ENCODE measurements around the gene SRC.

Gene SRC

DNA sequence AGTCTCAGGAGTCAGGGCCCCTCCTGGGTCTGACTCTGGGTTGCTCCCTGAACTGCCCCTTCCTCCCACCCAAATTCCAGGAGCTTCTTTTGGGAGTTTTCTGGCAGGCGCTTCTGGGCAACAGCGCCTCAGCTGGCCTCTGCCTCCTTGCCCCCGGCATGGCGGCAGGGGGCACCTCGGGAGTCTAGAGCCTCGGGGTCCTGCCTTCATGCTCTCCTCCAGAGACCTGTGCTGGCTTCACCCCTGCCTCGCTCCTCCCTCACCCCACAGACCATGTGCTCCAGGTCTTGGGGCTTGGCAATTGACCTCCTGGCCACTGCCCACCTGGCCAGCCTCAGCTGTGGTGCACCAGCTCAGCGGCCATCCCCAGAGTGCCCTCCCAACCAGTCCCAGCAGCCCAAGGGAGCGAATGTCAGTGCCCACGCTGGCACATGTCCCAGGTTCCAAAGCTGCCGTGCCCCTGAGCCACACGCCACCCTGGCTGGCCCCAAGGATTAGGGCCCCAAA is 43.4 kb downstream of the SRC start:
- no peak for ATAC-seq
- TF ChIP-seq ZNF565 (CRISPR knock-in tag; conservative IDR thresholded peaks at IDR 0.05; ENCODE audit: low read depth): no peak

DNA sequence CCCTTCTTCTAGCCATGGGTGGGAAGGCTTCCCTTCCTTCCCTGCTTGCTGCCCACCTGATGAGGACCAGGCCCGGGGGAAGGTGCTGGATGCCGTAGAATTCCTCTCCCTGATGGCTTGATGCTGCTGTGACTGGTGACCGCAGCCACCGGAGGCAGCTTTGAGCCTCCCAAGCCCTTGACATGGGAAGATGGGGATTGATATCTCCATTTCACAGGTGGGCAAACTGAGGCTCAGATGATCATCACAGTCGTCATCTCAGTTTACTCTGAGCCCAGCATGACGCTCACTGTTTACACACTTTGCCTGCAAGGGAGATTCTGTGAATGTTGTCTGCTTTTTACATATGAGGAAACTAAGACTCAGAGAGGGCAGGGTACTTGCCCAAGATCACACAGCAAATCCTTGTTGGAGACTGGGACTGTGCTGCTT is 43.9 kb downstream of the SRC start:
- no peak for ATAC-seq
- TF ChIP-seq CSDC2 (CRISPR knock-in tag; IDR thresholded peaks at IDR 0.05) (no peak), ZFP30 (CRISPR knock-in tag; IDR thresholded peaks at IDR 0.05) (no peak), ZNF8 (CRISPR knock-in tag; IDR thresholded peaks at IDR 0.05) (no peak), TCF4 (CRISPR knock-in tag; IDR thresholded peaks at IDR 0.05; ENCODE audit: borderline replicate concordance) (no peak)
- TF ChIP-seq, protein P1, sequence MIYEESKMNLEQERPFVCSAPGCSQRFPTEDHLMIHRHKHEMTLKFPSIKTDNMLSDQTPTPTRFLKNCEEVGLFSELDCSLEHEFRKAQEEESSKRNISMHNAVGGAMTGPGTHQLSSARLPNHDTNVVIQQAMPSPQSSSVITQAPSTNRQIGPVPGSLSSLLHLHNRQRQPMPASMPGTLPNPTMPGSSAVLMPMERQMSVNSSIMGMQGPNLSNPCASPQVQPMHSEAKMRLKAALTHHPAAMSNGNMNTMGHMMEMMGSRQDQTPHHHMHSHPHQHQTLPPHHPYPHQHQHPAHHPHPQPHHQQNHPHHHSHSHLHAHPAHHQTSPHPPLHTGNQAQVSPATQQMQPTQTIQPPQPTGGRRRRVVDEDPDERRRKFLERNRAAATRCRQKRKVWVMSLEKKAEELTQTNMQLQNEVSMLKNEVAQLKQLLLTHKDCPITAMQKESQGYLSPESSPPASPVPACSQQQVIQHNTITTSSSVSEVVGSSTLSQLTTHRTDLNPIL (CRISPR knock-in tag; IDR thresholded peaks at IDR 0.05; ENCODE audit: low read depth): no peak
- TF ChIP-seq, protein P2, sequence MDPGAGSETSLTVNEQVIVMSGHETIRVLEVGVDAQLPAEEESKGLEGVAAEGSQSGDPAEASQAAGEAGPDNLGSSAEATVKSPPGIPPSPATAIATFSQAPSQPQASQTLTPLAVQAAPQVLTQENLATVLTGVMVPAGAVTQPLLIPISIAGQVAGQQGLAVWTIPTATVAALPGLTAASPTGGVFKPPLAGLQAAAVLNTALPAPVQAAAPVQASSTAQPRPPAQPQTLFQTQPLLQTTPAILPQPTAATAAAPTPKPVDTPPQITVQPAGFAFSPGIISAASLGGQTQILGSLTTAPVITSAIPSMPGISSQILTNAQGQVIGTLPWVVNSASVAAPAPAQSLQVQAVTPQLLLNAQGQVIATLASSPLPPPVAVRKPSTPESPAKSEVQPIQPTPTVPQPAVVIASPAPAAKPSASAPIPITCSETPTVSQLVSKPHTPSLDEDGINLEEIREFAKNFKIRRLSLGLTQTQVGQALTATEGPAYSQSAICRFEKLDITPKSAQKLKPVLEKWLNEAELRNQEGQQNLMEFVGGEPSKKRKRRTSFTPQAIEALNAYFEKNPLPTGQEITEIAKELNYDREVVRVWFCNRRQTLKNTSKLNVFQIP (CRISPR knock-in tag; IDR thresholded peaks at IDR 0.05; ENCODE audit: borderline replicate concordance, low read depth): no peak
- TF ChIP-seq, protein P3, sequence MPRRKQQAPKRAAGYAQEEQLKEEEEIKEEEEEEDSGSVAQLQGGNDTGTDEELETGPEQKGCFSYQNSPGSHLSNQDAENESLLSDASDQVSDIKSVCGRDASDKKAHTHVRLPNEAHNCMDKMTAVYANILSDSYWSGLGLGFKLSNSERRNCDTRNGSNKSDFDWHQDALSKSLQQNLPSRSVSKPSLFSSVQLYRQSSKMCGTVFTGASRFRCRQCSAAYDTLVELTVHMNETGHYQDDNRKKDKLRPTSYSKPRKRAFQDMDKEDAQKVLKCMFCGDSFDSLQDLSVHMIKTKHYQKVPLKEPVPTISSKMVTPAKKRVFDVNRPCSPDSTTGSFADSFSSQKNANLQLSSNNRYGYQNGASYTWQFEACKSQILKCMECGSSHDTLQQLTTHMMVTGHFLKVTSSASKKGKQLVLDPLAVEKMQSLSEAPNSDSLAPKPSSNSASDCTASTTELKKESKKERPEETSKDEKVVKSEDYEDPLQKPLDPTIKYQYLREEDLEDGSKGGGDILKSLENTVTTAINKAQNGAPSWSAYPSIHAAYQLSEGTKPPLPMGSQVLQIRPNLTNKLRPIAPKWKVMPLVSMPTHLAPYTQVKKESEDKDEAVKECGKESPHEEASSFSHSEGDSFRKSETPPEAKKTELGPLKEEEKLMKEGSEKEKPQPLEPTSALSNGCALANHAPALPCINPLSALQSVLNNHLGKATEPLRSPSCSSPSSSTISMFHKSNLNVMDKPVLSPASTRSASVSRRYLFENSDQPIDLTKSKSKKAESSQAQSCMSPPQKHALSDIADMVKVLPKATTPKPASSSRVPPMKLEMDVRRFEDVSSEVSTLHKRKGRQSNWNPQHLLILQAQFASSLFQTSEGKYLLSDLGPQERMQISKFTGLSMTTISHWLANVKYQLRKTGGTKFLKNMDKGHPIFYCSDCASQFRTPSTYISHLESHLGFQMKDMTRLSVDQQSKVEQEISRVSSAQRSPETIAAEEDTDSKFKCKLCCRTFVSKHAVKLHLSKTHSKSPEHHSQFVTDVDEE (CRISPR knock-in tag; IDR thresholded peaks at IDR 0.05): no peak

DNA sequence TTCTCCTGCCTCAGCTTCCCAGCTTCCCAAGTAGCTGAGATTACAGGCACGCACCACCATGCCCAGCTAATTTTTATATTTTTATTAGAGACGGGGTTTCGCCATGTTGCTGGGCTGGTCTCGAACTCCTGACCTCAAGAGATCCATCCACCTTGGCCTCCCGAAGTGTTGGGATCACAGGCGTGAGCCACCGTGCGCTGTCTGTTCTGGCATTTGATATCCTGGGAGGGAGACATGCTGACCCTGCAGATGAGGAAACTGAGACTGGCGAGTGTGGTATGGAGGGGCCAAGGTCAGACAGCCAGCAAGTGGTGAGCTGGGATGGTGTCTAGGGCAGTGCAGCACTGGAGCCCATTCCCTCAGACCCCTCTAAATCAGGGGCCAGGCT is 44.6 kb downstream of the SRC start:
- no peak for ATAC-seq
- TF ChIP-seq, protein P2 (CRISPR knock-in tag; IDR thresholded peaks at IDR 0.05; ENCODE audit: borderline replicate concordance, low read depth): no peak
- TF ChIP-seq TCF4 (CRISPR knock-in tag; IDR thresholded peaks at IDR 0.05; ENCODE audit: borderline replicate concordance): no peak
- no peak for TF ChIP-seq TOX (CRISPR knock-in tag; IDR thresholded peaks at IDR 0.05; ENCODE audit: borderline replicate concordance)
- TF ChIP-seq ZNF8 (CRISPR knock-in tag; IDR thresholded peaks at IDR 0.05): no peak
- no peak for TF ChIP-seq PPARA (CRISPR knock-in tag; IDR thresholded peaks at IDR 0.05; ENCODE audit: borderline replicate concordance)
- no peak for TF ChIP-seq ESRRG (CRISPR knock-in tag; IDR thresholded peaks at IDR 0.05)
- TF ChIP-seq ARNTL (CRISPR knock-in tag; IDR thresholded peaks at IDR 0.05; ENCODE audit: borderline replicate concordance, low read depth): no peak
- TF ChIP-seq OSR1 (CRISPR knock-in tag; IDR thresholded peaks at IDR 0.05): no peak
- no peak for TF ChIP-seq RARB (CRISPR knock-in tag; IDR thresholded peaks at IDR 0.05)
- no peak for TF ChIP-seq GLIS3 (CRISPR knock-in tag; IDR thresholded peaks at IDR 0.05)
- TF ChIP-seq ZNF70 (CRISPR knock-in tag; IDR thresholded peaks at IDR 0.05): no peak
- TF ChIP-seq, protein P4, sequence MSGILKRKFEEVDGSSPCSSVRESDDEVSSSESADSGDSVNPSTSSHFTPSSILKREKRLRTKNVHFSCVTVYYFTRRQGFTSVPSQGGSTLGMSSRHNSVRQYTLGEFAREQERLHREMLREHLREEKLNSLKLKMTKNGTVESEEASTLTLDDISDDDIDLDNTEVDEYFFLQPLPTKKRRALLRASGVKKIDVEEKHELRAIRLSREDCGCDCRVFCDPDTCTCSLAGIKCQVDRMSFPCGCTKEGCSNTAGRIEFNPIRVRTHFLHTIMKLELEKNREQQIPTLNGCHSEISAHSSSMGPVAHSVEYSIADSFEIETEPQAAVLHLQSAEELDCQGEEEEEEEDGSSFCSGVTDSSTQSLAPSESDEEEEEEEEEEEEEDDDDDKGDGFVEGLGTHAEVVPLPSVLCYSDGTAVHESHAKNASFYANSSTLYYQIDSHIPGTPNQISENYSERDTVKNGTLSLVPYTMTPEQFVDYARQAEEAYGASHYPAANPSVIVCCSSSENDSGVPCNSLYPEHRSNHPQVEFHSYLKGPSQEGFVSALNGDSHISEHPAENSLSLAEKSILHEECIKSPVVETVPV (CRISPR knock-in tag; IDR thresholded peaks at IDR 0.05): no peak
- no peak for TF ChIP-seq CSDC2 (CRISPR knock-in tag; IDR thresholded peaks at IDR 0.05)
- TF ChIP-seq ZFP3 (CRISPR knock-in tag; IDR thresholded peaks at IDR 0.05): no peak

DNA sequence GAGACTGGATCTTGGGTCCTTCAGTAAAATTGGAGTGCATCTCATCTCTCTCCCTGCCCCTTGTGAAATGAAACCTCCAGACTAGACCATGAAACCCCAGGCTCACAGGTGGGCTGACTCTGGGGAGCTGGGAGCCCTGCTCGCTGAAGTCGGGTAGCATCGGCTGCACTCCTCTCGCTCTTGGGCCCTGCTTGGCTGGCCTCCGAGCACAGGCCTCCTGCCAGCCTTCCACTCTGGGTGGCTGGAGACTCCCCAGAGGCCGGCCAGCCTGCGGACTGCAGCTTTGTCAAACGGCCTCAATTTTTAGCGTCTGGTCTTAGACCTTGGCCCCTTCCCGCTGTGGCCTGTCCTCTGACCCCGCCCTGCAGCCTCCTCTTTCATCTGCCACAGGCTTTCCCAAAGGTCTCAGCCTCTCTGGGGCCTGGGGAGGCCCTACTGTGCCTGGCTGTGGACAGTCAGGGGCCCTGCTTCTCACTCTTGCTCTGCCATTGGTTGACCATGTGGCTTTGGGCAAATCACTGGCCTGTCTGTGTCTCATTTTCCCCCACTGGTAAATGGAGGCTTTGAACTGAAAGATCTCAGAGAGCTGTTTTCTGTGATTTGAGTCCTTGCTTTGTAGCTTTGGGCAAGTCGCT is 45.1 kb downstream of the SRC start:
- no peak for ATAC-seq

More for the DNA sequence above, 45.1 kb downstream of the SRC start:
- TF ChIP-seq ZFP30 (CRISPR knock-in tag; IDR thresholded peaks at IDR 0.05) (no peak), ARNTL (CRISPR knock-in tag; IDR thresholded peaks at IDR 0.05; ENCODE audit: borderline replicate concordance, low read depth) (no peak), GLIS3 (CRISPR knock-in tag; IDR thresholded peaks at IDR 0.05) (no peak)
- TF ChIP-seq, protein P5, sequence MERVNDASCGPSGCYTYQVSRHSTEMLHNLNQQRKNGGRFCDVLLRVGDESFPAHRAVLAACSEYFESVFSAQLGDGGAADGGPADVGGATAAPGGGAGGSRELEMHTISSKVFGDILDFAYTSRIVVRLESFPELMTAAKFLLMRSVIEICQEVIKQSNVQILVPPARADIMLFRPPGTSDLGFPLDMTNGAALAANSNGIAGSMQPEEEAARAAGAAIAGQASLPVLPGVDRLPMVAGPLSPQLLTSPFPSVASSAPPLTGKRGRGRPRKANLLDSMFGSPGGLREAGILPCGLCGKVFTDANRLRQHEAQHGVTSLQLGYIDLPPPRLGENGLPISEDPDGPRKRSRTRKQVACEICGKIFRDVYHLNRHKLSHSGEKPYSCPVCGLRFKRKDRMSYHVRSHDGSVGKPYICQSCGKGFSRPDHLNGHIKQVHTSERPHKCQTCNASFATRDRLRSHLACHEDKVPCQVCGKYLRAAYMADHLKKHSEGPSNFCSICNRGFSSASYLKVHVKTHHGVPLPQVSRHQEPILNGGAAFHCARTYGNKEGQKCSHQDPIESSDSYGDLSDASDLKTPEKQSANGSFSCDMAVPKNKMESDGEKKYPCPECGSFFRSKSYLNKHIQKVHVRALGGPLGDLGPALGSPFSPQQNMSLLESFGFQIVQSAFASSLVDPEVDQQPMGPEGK (CRISPR knock-in tag; IDR thresholded peaks at IDR 0.05; ENCODE audit: borderline replicate concordance): no peak
